ENCODE results near the gene RPS21.

RPS21 gene

DNA sequence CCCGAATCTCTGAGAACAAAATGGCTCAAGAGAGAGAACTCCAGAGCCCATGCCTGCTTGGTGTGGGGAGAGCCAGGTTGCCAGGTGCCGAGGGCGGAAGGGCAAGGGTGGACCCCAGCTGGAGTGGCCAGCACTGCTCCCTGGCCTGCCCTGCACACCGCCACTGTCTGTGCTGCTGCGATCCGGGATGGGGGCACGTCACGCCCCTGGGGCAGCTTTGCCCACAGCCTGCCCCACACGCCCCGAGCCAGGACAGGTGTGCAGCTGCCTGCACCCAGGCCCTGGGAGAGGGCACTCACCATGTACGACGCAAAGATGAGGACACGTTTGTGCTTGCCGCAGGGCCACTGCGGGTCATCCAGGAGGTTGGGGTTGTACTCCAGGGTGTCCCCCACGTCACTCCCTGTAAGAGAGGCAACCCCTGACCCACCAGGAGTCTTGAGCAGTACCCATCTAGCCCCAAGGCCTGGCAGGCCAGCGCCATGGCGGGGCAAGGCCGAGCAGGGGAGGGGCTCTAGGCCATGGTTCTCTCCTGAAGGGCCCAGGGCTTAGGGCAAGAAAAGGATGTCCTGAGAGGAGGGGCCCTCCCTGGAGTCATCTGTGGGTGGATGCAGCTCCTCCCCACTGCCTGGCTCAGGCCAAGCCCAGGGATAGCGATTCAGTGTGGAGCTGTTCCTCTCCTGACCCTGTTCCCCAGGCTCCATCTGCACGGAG lies 5.9 kb downstream of the RPS21 start:
- DNase-seq: no peak
- Histone ChIP-seq H2BK12ac (ENCODE audit: low read length in 2 of 2) (no peak overlapping the region), H3K4me2 (ENCODE audit: low read length, poor library complexity, severe bottlenecking) (no peak overlapping the region), H3K4ac (ENCODE audit: low read depth in 1 of 2, low read length in 2 of 2) (no peak overlapping the region), H2AK5ac (ENCODE audit: low read length, severe bottlenecking) (no peak overlapping the region), H3K4me3 (ENCODE audit: insufficient read depth in 1 of 2, low read depth in 1 of 2, low read length in 2 of 2) (no peak overlapping the region), H4K91ac (ENCODE audit: low read length) (no peak overlapping the region), H4K8ac (ENCODE audit: low read length) (no peak overlapping the region), H2AFZ (ENCODE audit: low read depth, low read length) (no peak overlapping the region), H2BK15ac (ENCODE audit: low read depth, poor library complexity, severe bottlenecking) (no peak overlapping the region), H3K14ac (ENCODE audit: low read length in 2 of 2) (no peak overlapping the region), H3K36me3 (ENCODE audit: control insufficient read depth in 1 of 2, insufficient read depth in 2 of 2, low read depth in 1 of 2, low read length in 2 of 2) (peaks cover 60 to 100% of the 10 kb centered on the region in 2 experiments), H3K79me1 (replicated peaks; ENCODE audit: low read length, poor library complexity, severe bottlenecking) (peaks cover 18% of the 10 kb centered on the region), H3K27ac (ENCODE audit: low read length, poor library complexity, severe bottlenecking) (no peak overlapping the region), H3K23ac (ENCODE audit: low read length in 2 of 2) (no peak overlapping the region), H3K9ac (ENCODE audit: low read length) (no peak overlapping the region), H3K27me3 (ENCODE audit: control insufficient read depth in 1 of 2, insufficient read depth in 1 of 2, low read length in 2 of 2) (no peaks in the 10 kb centered on the region), H3K18ac (ENCODE audit: low read depth in 1 of 2, low read length in 2 of 2) (no peak overlapping the region), H2BK120ac (ENCODE audit: low read depth, low read length) (no peak overlapping the region), H3K9me3 (ENCODE audit: control insufficient read depth, low read length) (no peaks in the 10 kb centered on the region), H2BK5ac (ENCODE audit: low read depth, low read length, poor library complexity, severe bottlenecking) (no peak overlapping the region), H3K4me1 (ENCODE audit: control insufficient read depth, insufficient read depth, low read depth, low read length) (peaks cover 19% of the 10 kb centered on the region)
- WGBS: 96% methylated on average over 20 of the region's 21 CpGs

DNA sequence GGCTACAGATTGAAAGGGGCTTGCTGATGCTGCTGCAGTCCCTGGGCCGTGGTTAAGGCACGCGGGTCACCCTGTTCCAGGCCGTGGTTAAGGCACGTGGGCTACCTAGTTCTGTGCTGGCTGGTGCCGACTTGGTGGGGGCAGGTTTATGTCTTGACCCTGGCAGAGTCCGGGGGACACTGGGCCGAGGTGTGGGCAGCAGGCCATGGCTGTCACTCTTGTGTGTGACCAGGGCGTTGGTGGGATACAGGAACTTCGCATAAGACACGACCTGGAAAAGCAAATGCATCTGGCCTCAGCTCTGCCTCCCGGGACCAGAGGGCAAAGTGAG lies 6.4 kb downstream of the RPS21 start:
- Histone ChIP-seq H3K4me3 (ENCODE audit: insufficient read depth in 1 of 2, low read depth in 1 of 2, low read length in 2 of 2) (no peak overlapping the region), H3K18ac (ENCODE audit: low read depth in 1 of 2, low read length in 2 of 2) (no peak overlapping the region), H3K27ac (ENCODE audit: low read length, poor library complexity, severe bottlenecking) (no peak overlapping the region), H3K4me1 (ENCODE audit: control insufficient read depth, insufficient read depth, low read depth, low read length) (peaks cover 14% of the 10 kb centered on the region), H2BK12ac (ENCODE audit: low read length in 2 of 2) (no peak overlapping the region), H3K14ac (ENCODE audit: low read length in 2 of 2) (no peak overlapping the region), H4K8ac (ENCODE audit: low read length) (no peak overlapping the region), H2AFZ (ENCODE audit: low read depth, low read length) (no peak overlapping the region), H3K23ac (ENCODE audit: low read length in 2 of 2) (no peak overlapping the region), H2BK5ac (ENCODE audit: low read depth, low read length, poor library complexity, severe bottlenecking) (no peak overlapping the region), H2AK5ac (ENCODE audit: low read length, severe bottlenecking) (no peak overlapping the region), H4K91ac (ENCODE audit: low read length) (no peak overlapping the region), H3K79me1 (replicated peaks; ENCODE audit: low read length, poor library complexity, severe bottlenecking) (peaks cover 18% of the 10 kb centered on the region), H2BK120ac (ENCODE audit: low read depth, low read length) (no peak overlapping the region), H3K36me3 (ENCODE audit: control insufficient read depth in 1 of 2, insufficient read depth in 2 of 2, low read depth in 1 of 2, low read length in 2 of 2) (peaks cover 58 to 99% of the 10 kb centered on the region in 2 experiments), H3K9ac (ENCODE audit: low read length) (no peak overlapping the region), H3K9me3 (ENCODE audit: control insufficient read depth, low read length) (no peaks in the 10 kb centered on the region), H3K27me3 (ENCODE audit: control insufficient read depth in 1 of 2, insufficient read depth in 1 of 2, low read length in 2 of 2) (no peaks in the 10 kb centered on the region), H3K4me2 (ENCODE audit: low read length, poor library complexity, severe bottlenecking) (no peak overlapping the region), H2BK15ac (ENCODE audit: low read depth, poor library complexity, severe bottlenecking) (no peak overlapping the region), H3K4ac (ENCODE audit: low read depth in 1 of 2, low read length in 2 of 2) (no peak overlapping the region)
- WGBS: 95% methylated on average over 12 of the region's 12 CpGs
- no peak for DNase-seq

DNA sequence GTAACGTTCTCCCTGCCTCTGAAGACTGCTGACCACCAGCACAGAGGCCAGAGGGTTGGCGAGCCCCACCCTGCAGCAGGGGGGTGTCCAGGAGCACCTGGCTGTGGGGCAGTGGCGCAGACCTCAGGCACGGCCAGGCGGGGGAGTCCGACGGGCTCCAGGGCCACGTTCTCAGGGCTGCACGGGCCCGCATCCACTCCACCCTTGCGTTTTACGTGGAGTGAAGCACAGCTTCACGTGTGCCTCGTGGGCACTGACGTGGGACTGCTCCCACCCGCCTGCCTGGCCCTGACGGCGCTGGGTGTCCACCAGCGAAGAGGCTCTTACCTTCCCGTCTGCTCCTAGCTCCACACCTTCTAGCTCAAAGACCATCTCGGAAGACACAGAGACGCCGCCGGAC lies 6.9 kb downstream of the RPS21 start:
- no peaks in the 10 kb centered on the region for H3K9me3 ChIP-seq (ENCODE audit: control insufficient read depth, low read length)
- no peak overlapping the region for H3K4ac ChIP-seq (ENCODE audit: low read depth in 1 of 2, low read length in 2 of 2)
- H3K23ac ChIP-seq (ENCODE audit: low read length in 2 of 2): no peak overlapping the region
- WGBS: 93% methylated on average over 24 of the region's 24 CpGs
- H3K18ac ChIP-seq (ENCODE audit: low read depth in 1 of 2, low read length in 2 of 2): no peak overlapping the region
- no peak overlapping the region for H3K4me3 ChIP-seq (ENCODE audit: insufficient read depth in 1 of 2, low read depth in 1 of 2, low read length in 2 of 2)
- no peak overlapping the region for H3K27ac ChIP-seq (ENCODE audit: low read length, poor library complexity, severe bottlenecking)
- H3K27me3 ChIP-seq (ENCODE audit: control insufficient read depth in 1 of 2, insufficient read depth in 1 of 2, low read length in 2 of 2): no peaks in the 10 kb centered on the region
- no peak for DNase-seq
- H3K9ac ChIP-seq (ENCODE audit: low read length): no peak overlapping the region
- H2AFZ ChIP-seq (ENCODE audit: low read depth, low read length): no peak overlapping the region
- no peak overlapping the region for H2BK12ac ChIP-seq (ENCODE audit: low read length in 2 of 2)
- no peak overlapping the region for H2BK120ac ChIP-seq (ENCODE audit: low read depth, low read length)
- H2BK15ac ChIP-seq (ENCODE audit: low read depth, poor library complexity, severe bottlenecking): no peak overlapping the region
- no peak overlapping the region for H4K91ac ChIP-seq (ENCODE audit: low read length)
- H3K4me1 ChIP-seq (ENCODE audit: control insufficient read depth, insufficient read depth, low read depth, low read length): peaks cover 11% of the 10 kb centered on the region
- peaks cover 18% of the 10 kb centered on the region for H3K79me1 ChIP-seq (replicated peaks; ENCODE audit: low read length, poor library complexity, severe bottlenecking)
- H3K4me2 ChIP-seq (ENCODE audit: low read length, poor library complexity, severe bottlenecking): no peak overlapping the region
- no peak overlapping the region for H2AK5ac ChIP-seq (ENCODE audit: low read length, severe bottlenecking)
- no peak overlapping the region for H2BK5ac ChIP-seq (ENCODE audit: low read depth, low read length, poor library complexity, severe bottlenecking)
- H4K8ac ChIP-seq (ENCODE audit: low read length): no peak overlapping the region
- no peak overlapping the region for H3K14ac ChIP-seq (ENCODE audit: low read length in 2 of 2)
- peaks cover 53 to 96% of the 10 kb centered on the region in 2 experiments for H3K36me3 ChIP-seq (ENCODE audit: control insufficient read depth in 1 of 2, insufficient read depth in 2 of 2, low read depth in 1 of 2, low read length in 2 of 2)

DNA sequence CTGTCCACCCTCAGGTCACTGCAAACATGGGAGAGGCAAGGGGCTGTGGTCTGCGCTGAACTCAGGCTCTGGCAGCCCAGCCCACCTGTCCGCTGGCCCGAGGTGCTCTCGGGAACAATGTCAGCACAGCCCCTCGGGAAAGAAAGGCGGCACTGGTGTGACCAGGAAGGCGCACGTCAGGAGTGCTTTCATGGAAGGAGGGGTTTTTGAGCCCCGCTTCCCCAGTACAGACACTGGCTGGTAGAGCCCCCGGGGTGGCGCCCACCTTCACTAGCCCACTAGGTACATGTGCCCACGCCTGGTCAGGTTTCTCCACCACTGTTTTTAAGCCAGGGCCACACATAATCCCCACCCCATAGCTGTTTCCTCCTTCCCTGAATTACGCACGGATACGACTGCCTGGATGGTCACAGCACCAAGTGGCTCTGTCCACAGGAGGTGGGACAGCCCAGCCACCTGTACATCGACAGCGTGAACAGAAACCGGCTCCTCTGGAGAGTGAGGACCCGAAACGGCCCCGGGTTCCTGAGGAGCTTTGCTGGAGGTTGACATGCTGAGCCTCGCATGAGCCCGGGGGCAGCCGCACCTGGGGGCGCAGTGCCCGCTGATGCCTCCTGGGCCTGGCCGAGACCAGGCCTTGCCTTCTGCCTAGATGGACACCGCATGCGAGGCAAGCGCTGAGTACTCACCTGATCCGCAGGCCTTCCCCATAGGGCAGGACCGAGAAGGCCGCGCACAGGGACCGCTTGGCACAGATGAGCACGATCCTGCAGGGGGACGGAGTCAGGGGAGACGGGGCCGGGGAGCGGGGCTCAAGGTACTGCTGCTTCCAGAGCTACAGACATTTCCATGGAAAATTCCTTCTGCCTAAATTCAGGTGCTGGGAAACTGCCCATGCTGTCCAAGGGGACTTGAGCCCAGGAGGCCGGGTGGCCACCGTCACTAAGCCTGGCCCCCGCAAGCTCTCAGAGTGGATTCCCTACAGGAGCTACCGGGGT lies 7.6 kb downstream of the RPS21 start:
- H3K4me1 ChIP-seq (ENCODE audit: control insufficient read depth, insufficient read depth, low read depth, low read length): peaks cover 6% of the 10 kb centered on the region
- no peak overlapping the region for H2AK5ac ChIP-seq (ENCODE audit: low read length, severe bottlenecking)
- no peak overlapping the region for H4K8ac ChIP-seq (ENCODE audit: low read length)
- peaks cover 45 to 89% of the 10 kb centered on the region in 2 experiments for H3K36me3 ChIP-seq (ENCODE audit: control insufficient read depth in 1 of 2, insufficient read depth in 2 of 2, low read depth in 1 of 2, low read length in 2 of 2)
- H2BK5ac ChIP-seq (ENCODE audit: low read depth, low read length, poor library complexity, severe bottlenecking): no peak overlapping the region
- 92% methylated on average over 43 of the region's 44 CpGs for WGBS
- H3K4me3 ChIP-seq (ENCODE audit: insufficient read depth in 1 of 2, low read depth in 1 of 2, low read length in 2 of 2): no peak overlapping the region
- peaks cover 15% of the 10 kb centered on the region for H3K79me1 ChIP-seq (replicated peaks; ENCODE audit: low read length, poor library complexity, severe bottlenecking)
- peak overlapping the region in 1 of 2 experiments; percentile 25 for H3K23ac ChIP-seq (ENCODE audit: low read length in 2 of 2)
- no peak overlapping the region for H4K91ac ChIP-seq (ENCODE audit: low read length)
- no peak overlapping the region for H2BK12ac ChIP-seq (ENCODE audit: low read length in 2 of 2)
- peak overlapping the region; percentile 0 for H2BK15ac ChIP-seq (ENCODE audit: low read depth, poor library complexity, severe bottlenecking)
- no peak overlapping the region for H3K27ac ChIP-seq (ENCODE audit: low read length, poor library complexity, severe bottlenecking)
- no peak overlapping the region for H3K9ac ChIP-seq (ENCODE audit: low read length)
- H3K27me3 ChIP-seq (ENCODE audit: control insufficient read depth in 1 of 2, insufficient read depth in 1 of 2, low read length in 2 of 2): no peaks in the 10 kb centered on the region
- no peak overlapping the region for H3K14ac ChIP-seq (ENCODE audit: low read length in 2 of 2)
- H3K18ac ChIP-seq (ENCODE audit: low read depth in 1 of 2, low read length in 2 of 2): no peak overlapping the region
- H3K9me3 ChIP-seq (ENCODE audit: control insufficient read depth, low read length): no peaks in the 10 kb centered on the region
- no peak overlapping the region for H3K4ac ChIP-seq (ENCODE audit: low read depth in 1 of 2, low read length in 2 of 2)
- no peak overlapping the region for H2AFZ ChIP-seq (ENCODE audit: low read depth, low read length)
- DNase-seq: no peak
- H3K4me2 ChIP-seq (ENCODE audit: low read length, poor library complexity, severe bottlenecking): no peak overlapping the region
- H2BK120ac ChIP-seq (ENCODE audit: low read depth, low read length): no peak overlapping the region

Measured in mesenchymal stem cell (in vitro differentiated cells and primary cell).